Activated CD4-positive, alpha-beta T cell treated with anti-CD3 and anti-CD28 coated beads, Interleukin-2, amount 50 U/mL, for 24 hours (primary cell): ENCODE measurements around the gene ZNF276.
"Not testable (repeated sequence)": the region's sequence is repeated elsewhere in the genome, so short reads cannot be mapped to it uniquely, and the experiment has no call there.

Experiments used
- DNase-seq, 2 donors: peaks; one replicate each; pipeline ENCODE4 v3.0.0-alpha.2; 2020; ENCODE audit warnings: low read depth in 1 of 2, low spot score in 1 of 2

The ZNF276 gene

DNA sequence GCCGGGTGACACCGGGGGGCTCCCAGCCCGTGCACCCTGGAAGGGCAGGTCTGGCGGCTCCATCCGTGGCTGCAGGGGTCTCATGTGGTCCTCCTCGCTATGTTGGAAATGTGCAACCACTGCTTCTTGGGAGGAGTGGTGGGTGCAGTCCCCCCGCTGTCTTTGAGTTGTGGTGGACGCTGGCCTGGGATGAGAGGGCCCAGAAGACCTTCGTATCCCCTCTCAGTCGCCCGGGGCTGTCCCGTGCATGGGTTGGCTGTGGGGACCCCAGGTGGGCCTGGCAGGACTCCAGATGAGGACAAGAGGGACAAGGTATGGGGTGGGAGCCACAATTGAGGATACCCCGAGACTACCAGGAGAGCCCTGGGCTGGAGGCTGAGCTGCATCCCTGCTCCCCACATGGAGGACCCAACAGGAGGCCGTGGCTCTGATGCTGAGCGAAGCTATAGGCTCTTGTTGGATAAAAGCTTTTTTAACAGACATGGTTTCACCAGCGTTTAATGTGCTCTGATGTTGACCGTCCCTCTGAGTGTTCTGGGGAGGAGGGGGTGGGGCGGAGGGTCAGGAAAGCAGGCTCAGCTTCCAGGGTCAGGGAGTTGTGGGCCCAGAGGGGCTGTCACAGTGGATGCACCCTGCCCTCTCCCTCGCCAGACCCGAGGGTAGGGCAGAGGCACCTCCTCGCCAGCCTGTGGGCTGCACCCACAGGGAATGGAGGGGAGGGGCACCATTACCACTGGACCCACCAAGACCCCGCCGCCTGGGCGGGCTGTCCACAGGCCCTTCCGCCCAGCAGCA, 25.3 kb upstream of the ZNF276 start:
- no peak for DNase-seq

GRCh38 chr16:89696670-89697128, 24.6 kb upstream of the ZNF276 start:
- no peak for DNase-seq

DNA sequence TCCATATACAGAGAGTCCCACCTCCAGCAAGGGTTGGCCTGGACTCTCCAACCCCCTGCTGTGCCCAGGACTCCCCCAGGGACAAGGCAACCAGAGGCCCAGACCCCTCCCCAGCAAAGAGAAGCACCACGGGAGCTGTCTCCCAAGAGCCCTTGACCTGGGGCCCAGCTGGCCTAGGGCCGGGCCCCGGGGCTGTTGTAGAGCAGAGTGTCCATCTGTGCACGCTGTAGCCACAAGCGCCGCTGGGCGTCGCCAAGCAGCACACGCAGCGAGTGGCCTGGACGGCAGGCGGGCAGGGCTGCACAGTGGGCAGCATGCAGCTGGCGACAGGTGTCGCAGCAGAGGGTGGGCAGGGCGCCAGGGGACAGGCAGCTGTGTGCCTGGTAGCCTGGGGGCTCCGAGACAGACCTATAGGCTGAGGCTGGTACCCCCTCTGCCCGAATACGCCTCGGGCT, 24.1 kb upstream of the ZNF276 start:
- no peak for DNase-seq

GRCh38 chr16:89697616-89698331, 23.6 kb upstream of the ZNF276 start:
- no peak for DNase-seq

DNA sequence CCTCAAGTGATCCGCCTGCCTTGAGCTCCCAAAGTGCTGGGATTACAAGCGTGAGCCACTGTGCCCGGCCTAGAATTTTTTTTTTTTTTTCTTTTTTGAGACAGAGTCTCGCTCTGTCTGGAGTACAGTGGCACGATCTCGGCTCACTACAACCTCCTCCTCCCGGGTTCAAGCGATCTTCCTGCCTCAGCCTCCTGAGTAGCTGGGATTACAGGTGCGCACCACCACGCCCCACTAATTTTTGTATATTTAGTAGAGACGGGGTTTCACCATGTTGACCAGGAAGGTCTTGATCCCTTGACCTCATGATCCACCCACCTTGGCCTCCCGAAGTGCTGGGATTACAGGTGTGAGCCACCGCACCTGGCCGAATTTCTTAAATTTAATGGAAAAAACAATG, 22.6 kb upstream of the ZNF276 start:
- DNase-seq, result not testable (repeated sequence)

- not testable (repeated sequence) for DNase-seq
Observed at GRCh38 chr16:89699629-89700099, 21.7 kb upstream of the ZNF276 start.

GRCh38 chr16:89700100-89700648, 21.2 kb upstream of the ZNF276 start:
- DNase-seq, result peak; percentile 93 to 96

- peak in 1 of 2 donors; percentile 22 for DNase-seq
Observed at GRCh38 chr16:89700649-89701424, 20.5 kb upstream of the ZNF276 start.

DNA sequence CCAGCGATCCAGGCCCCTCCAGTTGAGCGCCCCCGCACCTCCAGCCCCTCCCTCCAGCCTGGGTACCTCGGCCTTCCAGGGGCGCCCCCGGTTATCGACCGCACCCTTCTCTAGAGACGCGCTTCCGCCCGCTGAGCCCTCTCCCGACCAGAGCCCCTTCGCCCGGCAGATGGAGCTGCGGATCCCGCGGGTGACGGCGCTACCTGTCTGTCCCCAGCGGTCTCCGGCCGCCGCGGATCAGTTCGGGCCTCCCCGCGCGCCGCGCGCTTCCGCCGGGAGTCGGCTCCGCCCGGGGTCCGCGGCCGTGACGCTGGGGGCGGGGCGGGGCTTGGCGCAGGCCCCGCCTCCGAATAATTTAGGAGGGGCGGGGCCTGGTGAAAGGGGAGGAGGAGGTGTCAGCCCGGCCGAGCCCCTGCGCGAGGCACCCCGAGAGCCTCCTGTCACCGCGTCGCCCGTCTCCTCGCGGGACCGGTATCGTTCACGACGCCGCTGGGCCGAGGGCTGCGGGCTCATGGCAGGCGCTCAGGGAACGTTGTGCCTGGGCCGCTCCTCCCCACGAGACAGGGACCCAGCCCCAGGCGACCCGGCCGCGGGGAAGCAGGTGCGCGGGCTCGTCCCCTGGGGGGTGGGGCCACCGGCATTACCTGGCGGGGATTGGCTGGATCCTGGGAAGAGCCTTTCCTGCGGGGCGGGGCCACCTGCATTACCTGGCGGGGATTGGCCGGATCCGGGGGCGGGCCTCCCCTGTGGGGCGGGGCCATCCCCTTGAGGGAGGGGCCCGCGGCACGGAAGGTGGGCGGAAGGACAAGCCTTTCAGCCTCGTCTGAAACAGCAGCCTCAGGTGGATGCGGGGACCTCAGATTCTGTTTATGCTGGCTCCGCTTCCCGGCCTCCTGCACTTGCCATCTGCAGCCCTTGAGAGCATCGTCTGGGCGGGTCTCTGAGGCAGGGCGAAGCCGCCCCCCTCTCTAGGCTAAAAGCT, 19.6 kb upstream of the ZNF276 start, which contains the start of gene SPATA2L:
TSS of gene SPATA2L (minus strand) at position 281 of the 982 bp plus-strand sequence. CDS start 473 bp downstream, outside the sequence.
- DNase-seq, result peak; percentile 95

GRCh38 chr16:89704281-89704680, 17.1 kb upstream of the ZNF276 start:
- no peak for DNase-seq

DNA sequence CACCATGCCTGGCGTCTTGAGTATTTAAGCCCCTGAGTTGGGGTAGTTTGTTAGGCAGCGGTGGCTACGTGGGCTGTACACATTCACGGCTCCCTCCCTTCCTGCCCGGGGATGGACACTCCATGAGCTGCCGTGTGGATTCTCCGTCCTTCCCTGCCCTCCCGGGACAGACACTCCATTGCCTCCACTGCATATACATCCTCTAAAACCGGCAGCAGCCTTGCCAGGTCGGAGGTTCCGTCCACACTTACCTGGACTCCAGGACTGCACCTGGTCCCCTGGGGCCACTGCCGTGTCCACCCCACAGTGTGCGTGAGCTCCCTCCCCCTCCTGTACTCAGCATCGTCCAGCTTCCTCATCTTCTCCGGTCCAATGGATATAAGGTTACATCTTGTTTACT, 16.3 kb upstream of the ZNF276 start:
- no peak for DNase-seq

GRCh38 chr16:89706518-89707260, 14.6 kb upstream of the ZNF276 start:
- DNase-seq, result no peak

DNA sequence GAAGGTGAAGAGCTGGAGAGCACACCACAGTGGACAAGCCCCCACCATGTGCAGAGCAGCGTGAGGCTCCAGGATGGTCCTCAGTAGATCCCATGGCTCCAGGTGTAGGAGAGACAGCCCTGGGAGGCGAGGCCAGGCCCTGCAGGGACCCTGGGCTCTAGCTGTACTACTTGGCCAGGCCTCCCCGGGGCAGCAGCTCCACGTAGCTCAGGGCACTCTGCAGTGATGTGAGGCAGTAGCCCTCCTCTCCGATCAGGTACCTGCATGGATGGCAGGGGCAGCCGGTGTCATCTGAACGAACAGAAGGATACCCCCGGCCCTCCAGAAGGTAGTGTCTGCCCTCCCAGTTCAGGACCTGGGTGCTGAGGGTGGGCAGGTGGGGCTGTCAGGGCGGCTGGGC, 13.6 kb upstream of the ZNF276 start:
- DNase-seq, result no peak

DNA sequence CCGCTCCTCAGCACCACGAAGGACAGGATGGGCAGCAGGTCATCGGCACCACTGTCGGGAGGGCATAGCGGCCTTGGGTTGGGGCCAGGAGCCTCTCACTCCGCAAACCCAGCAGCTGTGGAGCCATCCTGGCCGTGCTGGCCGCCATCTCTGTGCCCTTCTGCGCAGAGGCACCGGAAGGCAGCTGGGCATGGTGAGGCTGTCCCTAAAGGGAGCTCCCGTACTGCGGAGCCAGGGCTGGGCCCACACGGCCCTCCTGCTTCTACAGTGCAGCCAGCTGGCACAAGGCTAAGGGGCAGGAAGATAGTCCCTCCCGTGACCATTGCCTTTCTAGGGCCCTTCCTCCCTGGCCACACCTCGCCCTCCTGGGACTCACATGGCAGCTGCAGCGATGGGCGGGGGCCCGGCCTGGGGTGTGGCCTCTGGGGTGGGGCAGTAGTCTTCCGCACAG, 12.8 kb upstream of the ZNF276 start:
- no peak for DNase-seq

DNA sequence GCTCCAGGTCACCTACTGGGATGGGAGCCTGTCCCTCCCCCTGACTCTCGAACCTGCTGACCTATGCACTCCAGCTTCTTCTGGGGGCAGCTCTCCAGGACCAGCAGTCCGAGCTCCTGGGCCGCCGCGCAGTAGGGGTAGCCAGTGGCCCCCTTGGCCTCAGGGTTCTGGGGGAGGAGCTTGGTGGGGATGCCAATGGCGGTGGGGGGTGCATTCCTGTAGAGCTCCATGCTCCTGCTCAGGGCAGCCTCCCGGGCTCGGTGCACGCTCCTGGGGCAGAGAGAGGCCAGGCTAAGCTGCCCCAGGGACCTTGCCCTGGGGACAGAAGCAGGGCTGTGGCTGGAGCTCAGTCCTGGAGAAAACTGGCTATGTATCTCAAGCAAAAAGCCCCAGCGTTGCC, 12.2 kb upstream of the ZNF276 start:
- DNase-seq, result no peak

DNA sequence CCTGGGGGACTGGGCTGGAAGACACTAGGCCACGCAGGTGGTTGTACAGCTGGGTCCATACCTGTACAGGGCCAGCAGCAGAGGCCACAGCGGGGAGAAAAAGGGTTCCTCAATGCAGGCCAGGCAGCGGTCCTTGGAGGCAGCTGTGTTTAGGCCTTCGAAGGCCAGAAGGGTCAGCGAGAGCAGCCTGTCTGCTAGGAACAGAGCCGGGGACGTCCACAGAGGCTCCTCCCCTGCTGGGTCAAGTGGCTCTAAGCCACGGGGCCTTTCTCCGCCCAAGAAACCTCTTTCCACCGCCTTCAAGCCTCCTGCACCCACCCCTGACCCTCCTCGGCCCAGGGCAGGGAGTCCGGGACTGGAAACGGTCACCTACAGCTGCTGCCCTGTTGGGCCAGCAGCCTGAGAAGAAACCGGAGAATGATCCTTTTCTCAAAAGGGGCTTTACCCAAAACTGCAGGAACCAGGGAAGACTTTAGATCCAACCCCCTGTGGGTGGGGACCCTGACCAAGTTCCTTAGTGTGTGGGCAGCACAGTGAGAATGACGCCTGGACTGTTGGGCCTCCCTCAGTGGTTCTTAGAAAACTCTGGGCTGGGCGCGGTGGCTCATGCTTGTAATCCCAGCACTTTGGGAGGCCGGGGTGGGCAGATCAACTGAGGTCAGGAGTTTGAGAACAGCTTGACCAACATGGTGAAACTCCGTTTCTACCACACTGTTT, 11.5 kb upstream of the ZNF276 start:
- no peak for DNase-seq

DNA sequence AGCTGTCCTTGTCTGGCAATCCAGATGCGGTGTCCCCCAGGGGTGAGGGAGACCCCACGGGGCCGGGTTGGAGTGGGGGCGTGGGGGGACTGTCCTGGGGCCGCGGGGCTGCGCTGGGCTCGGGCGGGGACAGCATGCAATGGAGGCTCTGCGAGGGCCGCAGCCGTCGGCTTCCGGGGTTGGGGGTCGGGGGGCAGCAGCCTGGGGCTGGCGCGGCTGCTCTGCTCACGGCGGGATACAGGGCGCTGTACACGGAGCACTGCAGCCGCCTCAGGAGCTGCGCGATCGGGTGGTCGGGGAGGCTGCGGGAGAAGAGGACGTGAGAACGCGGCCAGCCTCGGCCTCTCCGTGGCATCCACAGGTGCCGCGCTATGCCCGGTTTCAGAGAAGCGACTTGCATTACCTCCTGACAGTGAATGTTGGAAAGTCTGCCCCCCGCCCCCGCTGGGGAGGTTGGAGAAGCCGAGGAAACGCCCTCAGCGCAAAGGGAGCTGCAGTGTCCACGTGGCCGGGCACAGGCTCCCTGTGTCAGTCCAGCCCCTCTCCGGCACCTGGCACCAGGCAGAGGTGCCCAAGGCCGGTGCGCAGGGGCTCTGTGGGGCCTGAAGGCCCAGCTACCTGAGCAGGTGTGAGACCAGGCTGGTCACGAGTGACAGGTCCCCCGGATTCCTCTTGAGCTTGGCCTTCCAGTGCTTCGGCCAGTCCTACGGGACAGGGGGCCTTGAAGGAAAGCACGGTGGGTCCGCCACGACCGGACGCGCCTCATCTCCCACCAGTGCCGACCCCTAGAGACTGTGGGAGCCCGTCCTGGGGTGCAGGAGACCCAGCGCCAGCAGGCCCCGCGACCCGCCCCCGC, 10.4 kb upstream of the ZNF276 start:
- no peak for DNase-seq
